NOMO-1 treated with dmso at 0.1 percent for 144 hours (cell line): ENCODE data around the gene MTREX.
A peak's percentile ranks its signal among the peaks of the same experiment; 100 is the strongest.
"Not testable (repeated sequence)": the region's sequence is repeated elsewhere in the genome, so short reads cannot be mapped to it uniquely, and the experiment has no call there.

Experiments
- DNase-seq: peaks from one replicate; lab custom pipeline; 2025; ENCODE audit not compliant: unreplicated experiment; lab: John Stamatoyannopoulos, UW

MTREX gene

GRCh38 chr5:55307383-55308253 is at the start of gene MTREX, which contains the start of gene DHX29:
MTREX (plus strand) TSS chr5:55307989; CDS start chr5:55308014, 25 bp downstream.
DHX29 (minus strand) TSS chr5:55307694; CDS start chr5:55307573, 121 bp downstream.
- peak; percentile 83 for DNase-seq

GRCh38 chr5:55258339-55258738 is 49.5 kb upstream of the MTREX start:
- DNase-seq = no peak

- no peak for DNase-seq
These were observed 31.0 kb upstream of the MTREX start for GRCh38 chr5:55276771-55277170.

- no peak for DNase-seq
These were observed 29.0 kb upstream of the MTREX start for GRCh38 chr5:55278778-55279177.

- DNase-seq = no peak
These were observed 21.3 kb upstream of the MTREX start for GRCh38 chr5:55286411-55286933.

- DNase-seq = no peak
These were observed 18.0 kb upstream of the MTREX start for GRCh38 chr5:55289808-55290207.

- DNase-seq = no peak
These were observed 16.8 kb upstream of the MTREX start for GRCh38 chr5:55290991-55291390.

- no peak for DNase-seq
These were observed 12.9 kb upstream of the MTREX start for GRCh38 chr5:55294935-55295334.

- no peak for DNase-seq
These were observed 6.9 kb upstream of the MTREX start for GRCh38 chr5:55300890-55301289.

- DNase-seq = peak; percentile 70
These were observed 4.5 kb upstream of the MTREX start for GRCh38 chr5:55303238-55303690.

GRCh38 chr5:55304584-55304983 is 3.2 kb upstream of the MTREX start:
- no peak for DNase-seq

GRCh38 chr5:55305345-55305744 is 2.4 kb upstream of the MTREX start:
- DNase-seq = no peak

GRCh38 chr5:55306641-55307382 is 977 bp upstream of the MTREX start:
- no peak for DNase-seq

GRCh38 chr5:55308254-55308836 is 556 bp downstream of the MTREX start:
- DNase-seq = no peak

- DNase-seq = no peak
These were observed 6.3 kb downstream of the MTREX start for GRCh38 chr5:55313870-55314617.

- no peak for DNase-seq
These were observed 8.5 kb downstream of the MTREX start for GRCh38 chr5:55316289-55316688.

GRCh38 chr5:55316837-55317236 is 9.0 kb downstream of the MTREX start:
- DNase-seq = no peak

- DNase-seq = not testable (repeated sequence)
These were observed 10.4 kb downstream of the MTREX start for GRCh38 chr5:55318237-55318636.

GRCh38 chr5:55319491-55319890 is 11.7 kb downstream of the MTREX start:
- DNase-seq = no peak

- no peak for DNase-seq
These were observed 12.8 kb downstream of the MTREX start for GRCh38 chr5:55320571-55320970.

GRCh38 chr5:55324006-55324405 is 16.2 kb downstream of the MTREX start:
- no peak for DNase-seq
